HG03558 (cell line): ENCODE results near the gene PTPN13.

Experiments used
- ATAC-seq: cut with Tn5 transposase; IDR thresholded peaks from one replicate; pipeline ENCODE4 v1.9.1; 2021; ENCODE audit warnings: moderate number of reproducible peaks; ENCODE audit not compliant: unreplicated experiment; ENCODE audit errors: extremely low read depth

Gene PTPN13

GRCh38 chr4:86586626-86587380 is 7.3 kb upstream of the PTPN13 start:
- no peak for ATAC-seq

DNA sequence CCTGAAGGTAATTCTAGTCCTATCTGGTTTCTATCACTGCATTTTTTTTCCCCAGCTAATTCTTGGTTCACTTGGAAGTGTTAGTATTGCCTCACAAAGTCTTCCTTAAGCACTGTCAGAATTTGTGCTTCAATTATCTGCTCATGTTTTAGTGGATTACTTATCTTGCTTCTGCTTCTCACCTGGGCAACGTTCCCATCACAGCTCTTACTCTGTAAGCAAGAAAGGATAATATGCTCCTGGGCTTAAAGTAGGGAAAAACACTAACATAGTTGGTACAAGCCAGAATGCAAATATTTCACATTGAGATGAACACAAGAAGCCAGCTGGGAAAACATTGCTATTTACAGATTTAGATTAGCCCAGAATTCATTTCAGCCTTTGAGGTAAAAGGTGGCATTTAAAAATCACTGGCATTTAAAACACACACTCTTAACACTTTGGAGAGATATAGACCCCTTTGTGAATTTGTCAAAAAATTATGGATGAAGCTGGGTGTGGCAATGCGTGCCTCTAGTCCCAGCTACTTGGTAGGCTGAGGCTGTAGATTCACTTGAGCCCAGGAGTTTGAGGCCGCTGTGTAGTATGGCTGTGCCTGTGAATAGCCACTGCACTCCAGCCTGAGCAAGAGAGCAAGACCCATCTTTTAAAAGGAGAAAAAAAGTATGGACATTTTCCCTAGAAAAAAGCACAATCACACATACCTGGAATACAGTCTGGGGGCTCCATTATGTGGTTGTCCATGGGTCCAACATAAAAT is 6.6 kb upstream of the PTPN13 start:
- ATAC-seq: no peak

GRCh38 chr4:86592553-86593249 is 1.4 kb upstream of the PTPN13 start:
- ATAC-seq: no peak

GRCh38 chr4:86594559-86595425 is 677 bp downstream of the PTPN13 start:
- no peak for ATAC-seq

GRCh38 chr4:86595426-86595805 is 1.3 kb downstream of the PTPN13 start:
- ATAC-seq: no peak

- ATAC-seq: no peak
These were observed 2.7 kb downstream of the PTPN13 start for GRCh38 chr4:86596807-86597206.

- ATAC-seq: no peak
These were observed 6.0 kb downstream of the PTPN13 start for GRCh38 chr4:86600007-86600653.

- no peak for ATAC-seq
These were observed 9.3 kb downstream of the PTPN13 start for GRCh38 chr4:86603311-86603885.

DNA sequence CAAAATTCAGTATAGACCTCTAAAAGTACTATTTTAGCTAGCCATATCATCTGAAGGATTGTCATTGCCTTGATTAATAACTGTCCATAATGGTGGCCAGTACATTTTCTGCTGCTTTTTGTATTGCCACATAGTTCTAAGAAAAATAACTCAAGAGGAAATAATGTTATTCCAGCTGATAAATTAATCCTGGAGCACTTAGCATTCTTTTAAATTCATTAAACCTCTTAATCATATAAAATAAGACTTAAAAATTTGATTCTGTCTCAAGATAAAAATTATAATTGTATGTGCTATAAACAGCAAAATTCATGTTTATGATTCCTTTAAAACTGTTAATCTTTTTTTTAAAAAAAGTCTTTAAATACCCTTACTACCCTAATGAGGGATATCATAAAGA is 12.7 kb downstream of the PTPN13 start:
- no peak for ATAC-seq

- no peak for ATAC-seq
These were observed 14.8 kb downstream of the PTPN13 start for GRCh38 chr4:86608757-86609375.

DNA sequence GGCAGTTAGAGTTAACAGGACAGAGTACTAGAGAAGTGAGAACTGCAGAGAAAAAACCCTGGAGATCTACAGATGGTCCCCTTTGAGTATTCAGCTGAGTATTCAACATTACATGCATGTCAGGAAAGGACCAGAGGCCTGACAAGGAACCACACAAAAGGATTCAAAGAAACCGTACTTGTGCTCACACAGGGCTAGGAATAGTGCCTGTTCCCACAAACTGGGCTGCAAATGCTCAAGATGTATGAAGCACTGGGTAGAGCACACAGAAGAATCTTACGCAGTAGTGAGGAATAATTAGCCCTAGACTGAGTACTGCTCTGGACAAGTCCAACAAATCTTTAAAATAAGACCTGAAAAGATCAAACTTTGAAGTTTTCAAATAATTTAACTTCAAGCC is 17.6 kb downstream of the PTPN13 start:
- no peak for ATAC-seq

GRCh38 chr4:86613734-86614133 is 19.6 kb downstream of the PTPN13 start:
- no peak for ATAC-seq

- no peak for ATAC-seq
These were observed 20.8 kb downstream of the PTPN13 start for GRCh38 chr4:86614865-86615264.

DNA sequence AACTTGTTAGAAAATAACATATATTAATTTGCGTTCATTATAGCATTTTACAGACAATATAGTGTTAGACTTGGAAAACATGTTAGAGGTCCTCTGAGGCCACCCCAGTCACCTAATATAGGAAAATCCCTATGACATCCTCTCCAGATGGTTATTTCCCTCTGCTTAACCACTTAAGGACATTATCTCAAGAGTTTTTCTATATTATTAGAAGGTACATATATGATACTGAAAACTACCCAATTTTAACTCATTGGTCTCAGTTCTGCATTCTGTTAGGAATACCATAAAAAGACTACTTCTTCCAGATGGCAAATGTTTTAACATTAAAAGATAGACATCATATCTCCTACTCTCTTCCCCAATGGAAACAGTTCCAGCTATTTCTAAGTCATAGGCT is 21.4 kb downstream of the PTPN13 start:
- no peak for ATAC-seq

- ATAC-seq: no peak
These were observed 25.5 kb downstream of the PTPN13 start for GRCh38 chr4:86619656-86620055.

DNA sequence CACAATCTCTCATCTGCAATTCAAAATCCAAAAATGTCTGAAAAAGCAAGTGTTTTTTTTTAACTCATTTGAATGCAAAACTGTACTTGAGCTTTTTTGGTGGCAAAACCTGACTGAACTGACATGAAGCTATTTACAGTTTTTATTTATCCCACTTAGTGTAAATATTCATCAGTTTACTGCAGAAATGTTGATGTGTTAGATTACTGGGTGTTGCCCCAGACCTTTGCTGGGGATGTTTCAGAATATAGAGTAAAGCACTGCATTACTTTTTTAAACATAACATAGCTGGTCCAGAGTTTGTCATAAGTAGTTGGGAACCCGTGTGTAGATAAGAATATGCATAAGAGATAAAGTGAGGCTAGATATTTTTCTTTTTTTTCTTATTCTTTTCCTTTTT is 27.3 kb downstream of the PTPN13 start:
- ATAC-seq: no peak

- ATAC-seq: no peak
These were observed 32.0 kb downstream of the PTPN13 start for GRCh38 chr4:86626066-86626465.

GRCh38 chr4:86627462-86628135 is 33.5 kb downstream of the PTPN13 start:
- no peak for ATAC-seq
